HG03025 (cell line): ENCODE results near the gene LGALS14.
"Not testable (repeated sequence)": the region's sequence is repeated elsewhere in the genome, so short reads cannot be mapped to it uniquely, and the experiment has no call there.

Source experiments
- ATAC-seq: cut with Tn5 transposase; IDR thresholded peaks from one replicate; pipeline ENCODE4 v1.9.1; 2021; ENCODE audit warnings: mild to moderate bottlenecking, moderate library complexity; ENCODE audit not compliant: unreplicated experiment, low FRiP score

The LGALS14 gene

DNA sequence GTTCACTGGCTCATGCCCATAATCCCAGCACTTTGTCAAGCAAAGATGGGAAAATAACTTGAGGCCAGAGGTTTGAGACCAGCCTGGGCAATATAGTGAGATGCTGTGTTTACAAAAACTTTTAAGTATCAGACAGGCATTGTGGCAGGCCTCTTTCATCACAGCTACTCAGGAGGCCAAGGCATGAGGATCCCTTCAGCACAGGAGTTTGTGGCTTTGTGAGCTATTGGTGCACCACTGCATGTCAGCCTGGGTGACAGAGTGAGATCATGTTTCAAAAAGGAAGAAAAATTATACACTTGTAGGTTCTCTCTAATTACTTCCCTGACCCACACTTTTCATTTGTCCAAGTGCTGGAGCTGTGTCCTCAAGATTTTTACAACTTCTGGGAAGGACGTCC is 11.5 kb upstream of the LGALS14 start:
- ATAC-seq = no peak

DNA sequence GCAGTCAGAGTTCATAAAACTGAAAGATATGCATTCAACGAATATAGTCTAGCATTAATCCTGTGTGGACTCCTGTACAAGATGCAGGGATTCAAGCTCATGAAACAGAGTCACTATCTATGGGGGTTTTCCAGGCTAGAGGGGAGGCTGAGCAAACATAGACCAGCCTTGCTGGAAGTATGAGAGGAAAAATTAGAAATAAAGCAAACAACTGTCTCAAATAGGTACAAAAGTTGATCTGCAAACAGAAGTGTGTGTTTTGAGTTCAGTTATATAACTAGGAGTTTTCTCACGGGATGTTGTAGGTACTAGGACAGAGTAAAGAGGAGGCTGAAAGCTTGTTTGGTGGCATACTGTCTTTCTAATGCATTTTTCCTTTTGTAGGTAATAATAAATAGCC is 8.5 kb upstream of the LGALS14 start:
- ATAC-seq = no peak

DNA sequence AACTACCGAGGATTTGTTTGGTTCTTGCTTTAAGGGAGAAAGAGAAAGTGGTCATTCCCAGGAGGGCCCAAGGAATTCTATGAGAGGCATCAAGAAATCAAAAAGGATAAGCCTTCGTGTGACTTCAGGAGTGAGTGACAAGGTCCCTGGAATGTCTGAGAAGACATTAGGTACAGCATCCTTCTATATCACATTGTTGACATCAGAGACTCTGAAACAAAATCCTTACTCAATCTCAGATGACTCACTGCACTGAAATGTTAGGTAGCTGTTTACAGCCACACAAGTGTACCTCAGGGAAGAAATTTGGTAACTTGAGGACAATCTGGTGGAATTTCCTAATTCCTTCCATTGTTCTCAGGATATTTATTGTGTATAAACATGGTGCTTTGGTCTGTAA is 7.9 kb upstream of the LGALS14 start:
- ATAC-seq = no peak

DNA sequence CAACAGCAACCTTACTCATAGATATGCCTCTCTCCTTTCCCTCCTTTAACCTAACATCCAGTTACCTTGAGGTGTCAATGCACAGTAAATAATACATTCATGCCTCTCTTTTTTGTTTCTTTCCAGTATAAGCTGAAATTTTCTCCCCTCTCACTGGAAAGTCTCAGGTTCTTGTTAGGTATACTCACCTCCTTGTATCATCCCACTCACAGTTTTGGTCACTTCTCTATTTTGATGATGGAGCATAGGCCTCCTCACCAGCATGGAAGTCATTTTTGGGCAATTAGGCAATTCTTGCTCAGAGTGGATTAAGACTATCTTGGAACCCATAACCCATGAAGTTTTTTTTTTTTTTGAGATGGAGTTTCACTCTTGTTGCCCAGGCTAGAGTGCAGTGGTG is 5.7 kb upstream of the LGALS14 start:
- ATAC-seq = no peak

- no peak for ATAC-seq
Measured at GRCh38 chr19:39701291-39701690, 3.0 kb upstream of the LGALS14 start.

GRCh38 chr19:39705578-39706188 is 1.4 kb downstream of the LGALS14 start:
- no peak for ATAC-seq

GRCh38 chr19:39708594-39708993 is 4.3 kb downstream of the LGALS14 start:
- ATAC-seq = no peak

DNA sequence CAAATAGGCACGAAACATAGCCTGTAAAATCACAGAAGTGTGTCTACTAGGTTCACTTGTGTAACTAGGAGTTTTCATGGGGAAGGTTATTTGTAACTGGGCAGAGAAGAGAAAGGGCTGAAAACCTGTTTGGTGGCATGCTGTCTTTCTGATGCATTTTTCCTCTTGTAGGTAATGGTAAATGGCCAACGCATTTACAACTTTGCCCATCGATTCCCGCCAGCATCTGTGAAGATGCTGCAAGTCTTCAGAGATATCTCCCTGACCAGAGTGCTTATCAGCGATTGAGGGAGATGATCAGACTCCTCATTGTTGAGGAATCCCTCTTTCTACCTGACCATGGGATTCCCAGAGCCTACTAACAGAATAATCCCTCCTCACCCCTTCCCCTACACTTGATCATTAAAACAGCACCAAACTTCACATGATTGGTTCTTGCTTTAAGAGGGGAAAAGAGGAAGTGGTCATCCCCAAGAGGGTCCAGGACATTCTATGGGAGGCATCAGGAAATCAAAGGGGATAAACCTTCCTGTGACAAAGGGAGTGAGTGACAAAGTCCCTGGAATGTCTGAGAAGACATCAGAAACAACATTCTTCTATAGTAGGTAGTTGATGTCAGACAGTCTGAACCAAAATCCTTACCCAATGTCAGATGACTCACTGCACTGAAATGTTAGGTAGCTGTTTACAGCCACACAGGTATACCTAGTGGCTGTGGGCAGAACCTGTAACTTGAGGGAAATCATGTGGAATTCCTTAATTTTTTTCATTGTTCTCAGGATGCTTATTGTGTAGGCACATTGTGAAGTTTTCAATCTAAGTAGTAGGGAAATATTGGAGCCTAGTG is 5.0 kb downstream of the LGALS14 start:
- ATAC-seq = no peak

- no peak for ATAC-seq
Measured at GRCh38 chr19:39710333-39710890, 6.1 kb downstream of the LGALS14 start.

DNA sequence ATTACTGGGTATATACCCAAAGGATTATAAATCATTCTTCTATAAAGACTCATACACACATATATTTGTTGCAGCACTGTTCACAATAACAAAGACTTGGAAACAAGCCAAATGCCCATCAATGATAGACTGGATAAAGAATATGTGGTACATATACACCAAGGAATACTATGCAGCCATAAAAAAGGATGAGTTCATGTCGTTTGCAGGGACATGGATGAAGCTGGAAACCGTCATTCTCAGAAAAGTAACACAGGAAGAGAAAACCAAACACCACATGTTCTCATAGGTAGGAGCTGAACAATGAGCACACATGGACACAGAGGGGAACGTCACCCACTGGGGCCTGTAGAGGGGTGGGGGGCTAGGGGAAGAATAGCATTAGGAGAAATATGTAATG is 15.9 kb downstream of the LGALS14 start:
- ATAC-seq = not testable (repeated sequence)

DNA sequence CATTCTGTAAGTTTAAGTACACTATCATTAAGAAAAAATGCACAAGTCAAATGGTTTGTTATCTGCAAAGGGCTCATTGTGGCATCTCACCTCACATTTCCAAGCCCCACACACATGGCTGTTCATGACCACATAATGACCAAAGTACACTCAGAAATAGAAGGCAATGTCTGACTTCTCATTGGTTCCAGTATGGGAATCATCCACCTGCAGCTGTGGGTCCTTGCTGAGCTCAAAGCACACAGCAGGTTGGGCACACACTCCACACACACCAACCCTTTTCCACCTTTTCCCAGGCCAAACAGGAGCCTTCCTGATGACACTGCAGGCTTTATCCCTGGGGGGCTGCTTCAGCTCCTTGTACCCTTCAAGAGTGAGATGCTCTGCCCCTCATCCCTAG is 21.7 kb downstream of the LGALS14 start:
- ATAC-seq = no peak

GRCh38 chr19:39727070-39727800 is 23.0 kb downstream of the LGALS14 start:
- ATAC-seq = no peak

GRCh38 chr19:39728040-39728439 is 23.8 kb downstream of the LGALS14 start:
- ATAC-seq = no peak

DNA sequence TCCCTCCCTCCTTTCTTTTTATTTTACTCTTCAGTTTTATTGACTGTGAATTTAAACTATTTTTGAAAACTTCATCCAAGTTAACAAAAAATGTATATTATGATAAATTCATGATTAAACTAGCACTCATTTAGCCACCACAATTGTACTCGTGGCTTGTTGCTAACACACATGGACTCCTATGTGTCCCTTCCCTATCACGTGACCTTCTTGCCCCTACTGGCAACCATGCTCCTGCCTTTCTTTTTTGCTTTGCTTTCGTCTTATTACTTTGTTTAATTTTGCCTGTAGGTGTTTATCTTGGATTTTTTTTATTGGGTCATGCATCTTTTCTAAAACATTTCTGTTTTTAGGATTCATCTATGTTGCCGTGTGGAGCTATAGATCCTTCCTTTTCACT is 25.3 kb downstream of the LGALS14 start:
- no peak for ATAC-seq

DNA sequence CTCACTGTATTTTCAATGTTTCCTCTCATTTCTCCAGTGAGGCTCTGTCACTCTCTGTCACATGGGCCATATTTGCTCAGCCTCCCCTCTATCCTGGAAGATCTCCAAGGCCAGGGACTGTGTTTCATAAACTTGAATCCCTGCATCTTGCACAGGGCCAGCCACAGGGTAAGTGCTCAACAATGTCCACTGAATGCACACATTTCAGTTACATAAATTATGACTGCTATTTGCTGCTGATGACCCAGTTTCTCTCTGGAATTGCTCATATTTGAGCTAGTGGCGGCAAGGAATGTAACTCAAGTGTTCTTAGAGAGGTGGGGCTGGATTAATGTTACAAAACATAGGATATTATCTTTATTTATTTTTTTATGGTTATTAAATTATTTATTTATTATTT is 27.4 kb downstream of the LGALS14 start:
- no peak for ATAC-seq

- no peak for ATAC-seq
Measured at GRCh38 chr19:39733841-39734240, 29.6 kb downstream of the LGALS14 start.

DNA sequence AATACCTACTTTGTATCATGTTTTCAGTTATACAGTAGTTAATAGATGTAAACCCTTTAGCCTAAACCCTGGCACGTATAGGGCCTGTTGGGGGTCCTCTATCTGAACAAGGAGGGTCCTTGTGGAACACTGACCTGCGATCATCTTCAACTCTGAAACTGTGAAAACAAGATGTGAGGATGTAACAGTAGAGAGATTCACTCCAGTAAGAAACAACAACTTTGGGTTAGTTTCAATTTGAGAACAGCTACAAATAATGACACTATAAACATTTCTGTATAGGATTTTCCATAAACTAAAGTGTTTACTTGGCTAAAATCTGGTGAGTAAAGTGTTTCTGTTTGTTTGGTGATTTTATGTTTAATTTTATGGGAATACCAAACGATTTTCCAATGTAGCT is 31.4 kb downstream of the LGALS14 start:
- no peak for ATAC-seq

DNA sequence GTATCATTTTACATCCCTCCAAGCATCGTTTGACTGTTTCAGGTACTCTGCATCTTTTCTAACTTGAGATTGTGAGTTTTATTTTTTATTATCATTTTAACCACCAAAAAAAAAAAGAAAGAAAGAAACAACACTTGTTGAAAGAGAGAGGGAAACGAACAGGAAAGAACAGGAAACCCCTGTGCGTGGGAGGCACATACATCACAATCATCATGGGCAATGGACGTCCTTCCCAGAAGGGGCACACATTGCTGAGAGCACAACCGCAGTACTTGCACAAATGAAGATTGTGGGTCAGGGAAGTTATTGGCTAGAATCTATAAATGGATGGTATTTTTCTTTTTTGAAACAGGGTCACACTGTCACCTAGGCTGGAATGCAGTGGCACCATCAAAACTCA is 31.8 kb downstream of the LGALS14 start:
- no peak for ATAC-seq

DNA sequence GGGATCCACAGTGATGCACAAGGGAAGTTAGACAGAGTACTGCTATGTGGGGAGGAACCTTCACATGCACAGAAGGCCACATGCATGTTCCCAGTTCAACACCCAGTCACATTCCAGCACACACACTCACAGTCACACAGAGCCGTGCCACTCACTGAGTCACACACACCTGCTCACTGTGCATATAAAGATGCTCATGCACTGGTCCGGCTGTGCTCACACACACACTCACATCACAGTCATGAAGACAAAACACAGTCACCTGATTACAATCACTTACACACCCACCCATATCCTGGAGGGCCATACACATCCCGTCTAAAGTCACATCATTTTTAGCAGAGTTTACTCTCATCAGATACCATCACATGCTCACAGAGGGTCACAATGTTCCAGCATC is 33.1 kb downstream of the LGALS14 start:
- ATAC-seq = no peak

GRCh38 chr19:39737891-39738290 is 33.6 kb downstream of the LGALS14 start, which contains the start of gene CLC:
Gene CLC (minus strand): TSS chr19:39738029. CDS start chr19:39737952, 77 bp downstream.
- ATAC-seq = no peak

DNA sequence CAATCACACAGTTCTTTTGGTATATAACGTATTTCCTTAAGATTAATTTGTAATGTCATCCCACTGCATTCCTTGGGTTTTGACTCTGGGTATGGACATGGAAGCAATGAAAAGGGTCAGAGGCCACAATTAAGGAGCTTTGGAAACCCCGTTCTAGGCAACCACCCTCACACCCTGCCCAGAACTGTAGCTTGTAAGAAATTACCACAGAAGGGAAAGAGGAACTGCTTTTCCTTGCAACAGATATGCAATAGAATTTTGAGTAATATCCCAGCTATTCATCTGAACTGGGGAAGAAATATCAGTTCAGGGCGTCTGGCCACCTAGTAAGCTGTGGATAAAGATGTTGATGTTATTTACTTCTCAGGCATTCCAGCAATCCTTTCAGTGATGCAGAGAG is 34.5 kb downstream of the LGALS14 start:
- no peak for ATAC-seq
